ENCODE results near the gene PTPRN2.
"Not testable (repeated sequence)": the region's sequence is repeated elsewhere in the genome, so short reads cannot be mapped to it uniquely, and the experiment has no call there.

PTPRN2 gene

GRCh38 chr7:158512042-158512441, 75.6 kb downstream of the PTPRN2 start:
- H3K4me3 ChIP-seq (ENCODE audit: low read depth, low read length): no peak overlapping the region
- TF ChIP-seq CTCF (conservative IDR thresholded peaks at IDR 0.05; ENCODE audit: low read depth, low read length): no peak
- DNase-seq (ENCODE audit: low read depth): no peak

- no peak for DNase-seq (ENCODE audit: low read depth)
- TF ChIP-seq CTCF (conservative IDR thresholded peaks at IDR 0.05; ENCODE audit: low read depth, low read length): no peak
- no peak overlapping the region for H3K4me3 ChIP-seq (ENCODE audit: low read depth, low read length)
Measured at GRCh38 chr7:158508802-158509385, 78.7 kb downstream of the PTPRN2 start.

GRCh38 chr7:158508321-158508720, 79.3 kb downstream of the PTPRN2 start:
- not testable (repeated sequence) for DNase-seq (ENCODE audit: low read depth); H3K4me3 ChIP-seq (ENCODE audit: low read depth, low read length)

GRCh38 chr7:158507917-158508316, 79.7 kb downstream of the PTPRN2 start:
- TF ChIP-seq CTCF (conservative IDR thresholded peaks at IDR 0.05; ENCODE audit: low read depth, low read length): no peak
- no peak for DNase-seq (ENCODE audit: low read depth)

DNA sequence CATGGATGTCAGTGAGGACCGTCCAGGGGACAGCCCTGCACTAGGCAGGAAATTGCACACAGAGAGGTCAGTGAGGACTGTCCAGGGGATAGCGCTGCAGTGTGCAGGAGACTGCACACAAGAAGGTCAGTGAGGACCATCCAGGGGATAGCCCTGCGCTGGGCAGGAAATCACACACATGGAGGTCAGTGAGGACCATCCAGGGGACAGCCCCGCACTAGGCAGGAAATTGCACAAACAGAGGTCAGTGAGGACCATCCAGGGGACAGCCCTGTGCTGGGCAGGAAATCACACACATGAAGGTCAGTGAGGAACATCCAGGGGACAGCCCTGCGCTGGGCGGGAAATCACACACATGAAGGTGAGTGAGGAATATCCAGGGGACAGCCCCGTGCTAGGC, 80.4 kb downstream of the PTPRN2 start:
- not testable (repeated sequence) for H3K4me3 ChIP-seq (ENCODE audit: low read depth, low read length); DNase-seq (ENCODE audit: low read depth)

More at GRCh38 chr7:158507917-158508316, 79.7 kb downstream of the PTPRN2 start:
- H3K4me3 ChIP-seq (ENCODE audit: low read depth, low read length): no peak overlapping the region

GRCh38 chr7:158506626-158507025, 81.0 kb downstream of the PTPRN2 start:
- no peak for DNase-seq (ENCODE audit: low read depth)
- no peak for TF ChIP-seq CTCF (conservative IDR thresholded peaks at IDR 0.05; ENCODE audit: low read depth, low read length)

GRCh38 chr7:158505683-158506082, 81.9 kb downstream of the PTPRN2 start:
- H3K4me3 ChIP-seq (ENCODE audit: low read depth, low read length): no peak overlapping the region
- DNase-seq (ENCODE audit: low read depth): no peak
- no peak for TF ChIP-seq CTCF (conservative IDR thresholded peaks at IDR 0.05; ENCODE audit: low read depth, low read length)

More at GRCh38 chr7:158506626-158507025, 81.0 kb downstream of the PTPRN2 start:
- no peak overlapping the region for H3K4me3 ChIP-seq (ENCODE audit: low read depth, low read length)

GRCh38 chr7:158502068-158502750, 85.4 kb downstream of the PTPRN2 start:
- no peak for TF ChIP-seq CTCF (conservative IDR thresholded peaks at IDR 0.05; ENCODE audit: low read depth, low read length)
- no peak overlapping the region for H3K4me3 ChIP-seq (ENCODE audit: low read depth, low read length)
- no peak for DNase-seq (ENCODE audit: low read depth)

Measured in choroid plexus epithelial cell (primary cell).